ENCODE results near the gene CAMK4. TPM values are rescaled to one million over a fixed set of nuclear protein-coding genes. Genes with fewer than 3 reads are reported as not detected.

The CAMK4 gene
- total RNA-seq, 1 donor from 2014 or later: 2.2 TPM

DNA sequence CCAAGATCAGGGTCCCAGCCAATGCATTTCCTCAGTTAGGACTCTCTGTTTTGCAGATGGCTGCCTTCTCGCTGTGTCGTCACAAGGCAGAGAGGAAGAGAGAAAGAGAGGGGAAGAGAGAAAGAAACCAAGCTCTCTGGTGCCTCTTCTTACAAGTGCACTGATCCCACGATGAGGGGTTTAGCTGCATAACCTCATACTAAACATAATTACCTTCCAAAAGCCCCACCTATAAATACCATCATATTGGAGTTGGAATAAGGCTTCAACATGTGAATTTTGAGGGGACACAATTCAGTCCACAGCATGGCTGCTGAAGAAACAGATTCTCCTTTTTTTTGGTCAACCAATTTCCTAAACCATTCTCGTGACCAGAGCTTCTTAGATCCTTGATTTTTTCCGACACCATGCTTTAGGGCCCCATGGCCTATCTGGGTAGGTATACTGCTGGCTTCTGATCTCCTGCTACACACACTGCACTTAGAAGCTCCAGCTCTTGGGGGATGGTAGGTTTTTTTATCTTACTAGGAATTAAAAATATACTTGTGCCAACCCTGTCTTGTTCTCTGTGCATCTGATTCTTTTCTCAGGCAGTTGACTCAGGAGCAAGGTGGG, 5.1 kb downstream of the CAMK4 start:
- no peak for DNase-seq (ENCODE audit: low read depth, low spot score)

DNA sequence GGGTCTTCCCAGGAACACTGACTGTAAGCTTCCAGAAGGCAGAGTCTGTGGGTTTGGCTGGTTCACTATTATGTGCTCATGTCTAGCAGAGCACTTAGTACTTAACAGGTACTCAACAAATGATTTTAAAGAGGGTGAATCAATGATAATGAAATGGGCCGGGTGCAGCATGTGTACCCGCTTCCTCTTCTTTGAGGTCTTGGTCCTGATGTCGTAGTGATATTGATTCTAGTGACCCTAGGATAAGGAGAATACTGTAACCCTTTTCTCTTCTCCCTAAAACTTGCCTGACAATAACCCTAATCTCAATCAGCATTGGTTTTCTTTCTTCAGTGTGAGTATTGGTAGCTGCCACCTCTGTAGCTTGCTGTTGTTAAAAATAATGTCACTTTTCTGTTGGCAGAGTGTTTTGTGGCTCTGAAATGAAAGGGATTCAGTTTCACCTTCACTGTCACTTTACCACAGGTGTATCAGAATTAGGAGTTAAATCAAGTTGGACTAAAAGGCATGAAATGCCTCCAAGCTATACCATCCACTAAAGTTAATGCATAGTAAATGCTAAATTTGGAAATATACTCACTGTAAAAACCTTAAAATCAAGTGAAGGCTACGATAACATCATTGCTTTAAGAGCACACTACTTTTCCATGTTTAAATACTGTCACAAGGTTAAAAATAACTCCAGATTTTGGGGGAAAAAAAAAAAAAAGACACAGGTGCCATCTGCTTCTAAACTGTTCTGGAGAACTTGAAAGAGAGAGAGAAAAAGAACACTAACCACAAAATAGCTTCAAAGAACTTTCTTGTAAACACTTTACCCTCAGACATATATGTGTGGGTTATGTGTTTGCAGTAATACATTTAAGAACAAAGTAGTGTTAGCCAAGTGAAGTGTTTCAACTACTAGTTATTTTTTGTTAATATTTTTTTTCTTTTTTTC, 6.0 kb downstream of the CAMK4 start:
- no peak for DNase-seq (ENCODE audit: low read depth, low spot score)

DNA sequence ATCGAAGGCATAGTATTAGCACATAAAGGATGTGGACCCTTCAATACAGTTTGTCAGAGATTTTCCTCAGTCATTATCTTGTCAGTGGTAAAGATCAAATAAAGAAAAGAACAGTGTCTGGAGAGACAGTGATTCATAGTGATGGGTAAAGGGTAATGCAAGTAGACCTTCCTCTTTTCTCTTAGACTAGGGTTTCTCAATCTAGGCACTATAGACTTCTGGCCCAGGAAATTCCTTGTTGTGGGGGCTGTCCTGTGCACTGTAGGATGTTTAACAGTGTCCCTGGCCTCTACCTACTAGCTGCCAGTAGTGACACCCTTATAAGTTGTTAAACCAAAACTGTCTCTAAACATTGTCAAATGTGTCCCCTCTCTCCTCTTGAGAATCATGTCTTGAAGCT, 6.9 kb downstream of the CAMK4 start:
- DNase-seq (ENCODE audit: low read depth, low spot score): no peak

DNA sequence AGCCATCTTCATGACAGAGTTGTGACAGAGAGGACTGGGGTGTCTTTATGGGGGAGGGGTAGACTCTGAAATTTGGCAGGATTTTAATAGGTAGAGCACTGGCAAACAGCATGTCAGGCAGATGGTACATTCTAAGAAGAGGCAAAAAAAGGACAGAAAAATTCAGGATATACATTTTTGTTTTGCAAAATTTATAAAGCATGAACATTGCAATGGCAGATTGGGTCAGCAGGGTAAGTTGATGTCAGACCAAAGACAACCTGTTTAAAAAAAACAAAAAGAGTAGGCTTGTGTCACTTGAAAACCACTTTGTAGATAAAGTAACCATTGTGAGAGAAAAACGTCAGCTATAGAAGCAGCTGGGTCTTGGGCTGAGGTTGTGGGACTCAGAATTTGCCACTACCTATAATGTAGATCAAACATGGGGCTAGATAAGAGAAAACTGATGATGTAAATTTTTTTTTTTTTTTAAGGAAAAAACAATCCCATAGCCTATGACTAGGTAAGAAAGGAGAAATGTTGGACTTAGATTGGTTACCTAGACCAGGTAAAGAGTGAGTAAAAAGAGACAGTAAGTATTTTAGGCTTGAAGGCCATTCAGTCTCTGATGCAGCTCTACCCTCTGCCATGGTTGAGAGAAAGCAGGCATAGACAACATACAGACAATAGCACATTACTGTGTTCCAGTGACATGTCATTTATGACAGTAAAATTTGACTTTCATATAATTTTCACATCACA, 8.3 kb downstream of the CAMK4 start:
- no peak for DNase-seq (ENCODE audit: low read depth, low spot score)

DNA sequence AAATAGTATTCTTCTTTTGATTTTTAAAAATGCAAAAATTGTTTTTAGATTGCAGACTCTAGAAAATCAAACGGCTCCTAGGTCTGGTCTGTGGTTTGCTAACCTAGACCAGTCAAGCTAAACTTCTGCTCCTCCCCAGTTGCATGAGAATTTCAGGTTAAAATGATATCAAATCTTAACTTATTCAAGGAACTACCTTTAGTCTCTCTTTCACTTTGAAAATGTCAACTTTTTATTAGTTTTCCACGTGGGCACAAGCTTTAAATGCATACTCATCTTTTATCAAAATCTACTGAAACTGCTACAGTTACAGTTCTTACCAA, 8.8 kb downstream of the CAMK4 start:
- no peak for DNase-seq (ENCODE audit: low read depth, low spot score)

DNA sequence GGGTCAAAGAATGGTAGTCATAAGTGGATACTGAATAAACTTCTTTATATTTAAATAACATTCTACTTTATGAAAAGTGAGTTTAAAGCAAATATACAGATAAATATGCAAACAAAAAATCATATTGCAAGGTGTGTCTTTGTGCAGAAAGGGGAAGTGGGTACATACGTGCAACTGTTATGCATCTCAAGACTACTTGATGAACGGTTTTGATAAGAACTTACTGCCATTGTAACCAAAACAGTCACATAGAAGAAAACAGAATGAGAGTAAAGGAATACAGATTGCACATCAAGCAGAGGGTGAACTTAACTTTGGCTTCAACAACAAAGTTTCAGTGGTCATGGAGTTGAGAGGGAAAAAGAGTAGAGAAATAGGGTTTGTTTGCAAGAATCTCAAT, 9.9 kb downstream of the CAMK4 start:
- DNase-seq (ENCODE audit: low read depth, low spot score): no peak

DNA sequence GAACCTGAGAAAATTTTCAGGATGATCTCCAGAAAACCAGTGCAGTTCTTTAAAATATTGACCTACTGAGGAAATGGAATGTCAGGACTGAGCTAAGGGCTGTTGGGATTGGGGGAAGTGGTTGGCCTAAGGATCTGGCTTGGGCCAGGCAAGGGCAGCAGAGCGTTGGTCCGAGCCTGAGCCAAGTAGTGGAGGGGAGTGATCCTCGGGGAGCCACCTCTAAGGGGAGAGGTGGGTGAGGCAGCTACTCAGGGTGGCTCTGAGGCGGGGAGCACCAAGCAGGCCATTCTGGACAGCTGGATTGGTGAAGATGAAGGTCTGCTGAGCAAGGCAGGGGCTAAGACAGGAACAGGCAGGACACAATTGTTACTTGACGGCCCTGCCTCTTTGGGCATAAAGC, 11.5 kb downstream of the CAMK4 start:
- no peak for DNase-seq (ENCODE audit: low read depth, low spot score)

DNA sequence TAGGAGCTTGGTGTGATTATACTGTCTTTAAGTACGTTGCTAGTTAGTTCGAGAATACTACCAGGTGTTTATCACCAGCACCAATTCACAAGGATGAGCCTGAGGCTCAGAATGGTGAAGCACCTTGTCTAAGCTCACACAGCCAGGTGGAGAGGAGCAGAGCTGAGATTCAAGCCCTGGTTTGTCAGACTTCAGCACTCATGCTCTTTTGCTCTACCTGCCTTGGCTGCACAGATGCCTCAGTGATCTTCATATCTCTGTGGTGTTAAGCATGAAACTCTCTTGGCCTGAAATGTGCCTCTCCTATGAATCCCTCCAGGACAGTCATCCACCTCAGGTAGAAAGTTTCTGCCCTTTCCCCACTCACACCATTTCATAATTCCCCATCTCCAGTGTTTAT, 12.2 kb downstream of the CAMK4 start:
- no peak for DNase-seq (ENCODE audit: low read depth, low spot score)

DNA sequence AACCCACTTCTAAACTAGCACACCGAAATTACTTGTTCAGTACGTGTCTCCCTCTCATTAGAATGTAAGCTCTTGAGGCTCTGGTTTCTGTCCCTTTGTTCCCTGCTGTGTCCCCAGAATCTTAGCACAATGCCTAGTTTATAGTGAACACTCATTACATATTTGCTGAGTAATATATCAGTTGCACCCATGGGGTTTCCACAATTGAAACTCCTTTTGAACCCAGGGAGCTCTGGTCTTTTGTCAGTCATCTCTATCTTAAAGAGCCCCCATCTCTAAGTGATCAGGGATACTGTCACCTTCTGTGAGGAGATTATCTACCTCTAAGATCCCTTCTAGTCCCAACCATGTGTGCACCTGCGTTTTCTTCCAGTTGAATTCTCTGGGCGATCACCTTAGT, 12.8 kb downstream of the CAMK4 start:
- no peak for DNase-seq (ENCODE audit: low read depth, low spot score)

DNA sequence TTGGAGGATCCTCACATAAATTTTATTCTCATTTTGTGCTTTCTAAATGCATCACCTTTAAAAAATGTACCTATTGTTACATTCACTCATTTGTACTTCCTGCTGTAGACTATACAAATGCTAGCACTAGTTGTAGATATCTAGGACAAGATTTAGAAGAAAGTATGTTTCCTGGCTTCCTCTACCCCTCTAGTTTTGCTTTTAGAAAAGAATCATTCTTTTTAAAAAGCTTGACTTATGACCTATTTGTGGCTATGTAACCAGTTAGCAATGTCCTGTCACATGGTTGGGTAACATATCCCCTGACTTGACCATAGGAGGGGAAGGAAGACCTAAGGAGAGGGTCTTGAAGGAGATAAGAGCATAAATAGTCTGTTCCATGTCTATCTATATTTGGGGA, 13.3 kb downstream of the CAMK4 start:
- DNase-seq (ENCODE audit: low read depth, low spot score): no peak

DNA sequence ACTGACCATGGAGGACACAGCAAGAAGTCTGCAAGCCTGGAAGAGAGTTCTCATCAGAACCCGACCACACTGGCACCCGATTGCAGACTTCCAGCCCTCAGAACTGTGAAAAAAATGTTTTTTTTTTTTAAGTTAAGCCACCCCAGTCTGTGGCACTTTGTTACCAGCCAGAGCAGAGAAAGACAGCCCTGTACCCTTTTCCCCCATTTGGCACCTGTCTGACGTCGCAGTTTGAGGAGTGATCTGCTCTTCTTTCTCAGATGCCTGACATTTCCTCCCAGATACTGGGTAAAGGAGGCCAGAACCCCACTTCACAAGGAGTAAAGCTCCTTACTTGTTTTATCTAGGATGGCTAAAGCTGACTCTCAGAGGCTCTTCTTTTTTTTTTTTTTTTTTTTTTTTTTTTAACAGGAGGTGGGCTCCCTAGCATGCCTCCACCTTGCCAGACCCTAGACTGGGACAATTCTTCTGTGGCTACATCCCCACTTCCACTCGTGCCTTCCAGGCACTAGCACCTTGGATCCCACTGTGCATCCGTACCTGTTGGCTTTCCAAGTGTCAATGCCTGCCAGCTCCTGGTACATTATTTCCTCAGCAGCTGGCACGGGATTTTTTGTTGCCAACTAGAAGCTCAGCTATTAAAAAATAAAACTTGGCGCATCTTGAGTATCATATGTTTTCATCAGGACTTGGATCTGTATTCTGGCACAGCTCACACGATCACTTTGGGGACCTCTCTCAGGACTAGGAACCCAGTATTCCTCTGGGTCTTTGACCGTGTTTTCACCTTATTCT, 14.4 kb downstream of the CAMK4 start:
- no peak for DNase-seq (ENCODE audit: low read depth, low spot score)

DNA sequence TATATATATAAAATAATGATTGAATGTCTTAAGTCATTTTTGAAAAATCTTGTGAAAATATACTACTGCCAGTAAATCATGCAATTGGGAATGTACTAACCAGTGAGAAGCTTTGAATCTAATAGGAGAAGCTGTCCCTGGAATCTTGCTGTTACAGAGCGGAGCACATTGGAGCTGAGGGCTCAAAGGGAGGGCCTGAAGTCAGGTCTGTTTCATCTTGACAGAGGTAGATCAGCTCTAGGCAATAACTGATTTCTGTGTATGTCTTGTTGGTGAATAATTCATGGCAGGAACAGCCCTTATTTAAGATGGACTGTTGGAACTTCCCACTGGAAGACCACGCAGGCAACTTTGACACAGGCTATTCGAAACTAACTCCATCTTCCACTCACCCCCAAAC, 17.5 kb downstream of the CAMK4 start:
- no peak for DNase-seq (ENCODE audit: low read depth, low spot score)

DNA sequence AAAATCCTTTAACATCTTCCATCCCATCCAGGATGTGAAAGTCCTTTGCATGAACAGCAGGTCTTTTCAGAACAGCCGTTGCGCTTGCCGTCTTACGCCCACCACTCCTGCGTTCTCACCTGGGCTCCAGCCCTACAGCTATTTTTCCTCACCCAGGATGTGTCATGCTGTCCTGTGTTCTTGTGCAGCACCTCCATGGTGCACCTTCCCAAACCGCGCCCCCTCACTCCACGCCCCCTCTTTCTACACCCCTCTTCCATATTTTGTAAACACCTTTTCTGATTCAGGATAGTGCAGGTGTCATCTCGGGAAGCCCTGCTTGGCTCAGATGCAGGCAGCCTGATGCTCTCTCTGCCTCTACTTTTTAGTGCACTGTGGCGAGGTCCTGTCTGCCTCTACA, 18.4 kb downstream of the CAMK4 start:
- no peak for DNase-seq (ENCODE audit: low read depth, low spot score)

DNA sequence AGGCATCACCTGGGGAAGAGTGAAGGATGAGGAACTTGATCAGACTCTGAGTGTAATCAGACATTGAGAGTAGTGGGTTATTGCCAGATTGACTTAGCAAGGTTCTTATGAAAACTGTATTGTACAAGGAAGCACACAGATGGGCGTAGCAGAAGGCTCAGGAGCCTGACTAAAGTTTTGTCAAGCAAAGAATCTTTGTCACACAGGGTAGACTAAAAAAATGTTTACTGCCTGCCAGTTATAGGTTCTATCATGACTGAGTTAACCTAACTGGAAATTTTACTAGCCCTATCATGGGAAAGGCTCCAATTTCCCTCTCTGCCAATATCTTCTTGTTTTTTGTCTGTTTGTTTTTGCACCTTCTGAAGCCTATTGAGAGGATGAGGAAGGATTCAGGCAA, 19.1 kb downstream of the CAMK4 start:
- DNase-seq (ENCODE audit: low read depth, low spot score): no peak

DNA sequence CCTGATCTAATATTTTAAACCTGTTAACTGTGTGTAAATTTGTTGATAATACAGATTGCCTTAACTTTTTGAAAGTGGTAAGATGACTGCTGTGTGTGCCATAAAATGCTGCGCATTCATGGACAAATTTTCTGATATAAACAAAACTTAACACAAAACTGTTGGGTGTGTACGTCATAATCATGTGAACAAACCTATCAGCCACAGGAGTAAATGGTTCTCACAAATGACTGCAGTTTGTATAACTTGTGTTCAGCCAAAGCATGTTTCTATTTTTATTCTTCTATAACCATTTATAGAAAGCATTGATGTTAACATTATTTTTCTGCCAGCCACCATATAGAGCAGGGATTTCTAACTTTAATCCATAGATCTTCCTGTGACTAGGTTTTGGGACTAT, 21.5 kb downstream of the CAMK4 start:
- no peak for DNase-seq (ENCODE audit: low read depth, low spot score)

DNA sequence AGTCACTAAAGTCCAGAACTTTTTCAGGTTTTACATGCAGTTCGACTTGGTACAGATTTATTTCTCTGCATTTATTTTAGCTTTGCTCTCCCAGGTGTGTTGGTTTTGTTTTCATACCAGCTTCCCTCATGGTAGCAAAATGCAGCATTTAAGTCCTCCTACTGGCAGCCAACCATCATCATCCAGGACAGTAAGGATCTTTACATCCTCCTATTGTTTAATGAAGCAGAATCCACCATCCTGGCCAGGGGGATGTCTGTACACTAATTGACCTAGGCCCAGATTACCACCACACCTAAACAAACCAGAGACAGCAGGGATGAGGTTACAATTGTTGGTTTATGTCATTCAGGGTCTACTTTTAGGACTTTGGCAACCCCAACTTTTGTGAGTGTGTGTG, 22.3 kb downstream of the CAMK4 start:
- DNase-seq (ENCODE audit: low read depth, low spot score): no peak

DNA sequence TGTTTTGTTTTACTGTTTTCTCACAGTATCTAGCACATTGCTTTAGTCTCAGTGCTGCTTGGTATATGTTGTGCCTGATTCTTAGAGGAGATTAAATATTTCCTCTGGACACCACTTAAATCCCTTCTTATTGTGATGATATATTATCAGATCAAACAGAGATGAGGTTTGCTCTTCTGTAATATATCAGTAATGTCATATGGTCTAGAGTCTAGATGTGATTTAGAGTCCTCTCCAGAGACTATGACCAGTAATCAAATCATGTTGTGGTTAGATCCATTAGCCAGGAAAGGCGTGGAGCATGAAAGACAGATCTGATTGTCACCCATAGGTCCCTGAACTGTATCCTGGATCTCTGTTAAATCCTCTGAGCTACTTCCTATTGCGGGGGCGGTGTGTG, 24.4 kb downstream of the CAMK4 start:
- no peak for DNase-seq (ENCODE audit: low read depth, low spot score)

DNA sequence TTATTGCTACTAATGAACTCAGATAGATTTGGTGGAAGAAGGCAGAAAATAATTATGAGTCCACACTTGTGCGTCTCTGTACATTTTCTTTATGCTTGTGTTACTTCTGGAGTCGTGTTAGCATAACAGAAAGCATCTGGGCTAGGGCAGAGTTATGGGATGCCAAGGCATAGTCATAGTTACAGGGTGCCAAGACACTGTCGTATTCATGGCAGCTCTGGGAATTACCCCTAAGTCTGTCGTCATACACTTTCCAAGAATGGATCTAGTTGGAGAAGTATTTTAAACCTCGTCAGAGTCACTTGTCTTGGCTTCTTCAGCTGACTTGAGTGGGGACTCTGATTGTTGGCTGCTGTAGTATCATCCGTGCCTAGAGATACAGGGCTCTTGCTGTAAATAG, 27.7 kb downstream of the CAMK4 start:
- no peak for DNase-seq (ENCODE audit: low read depth, low spot score)

DNA sequence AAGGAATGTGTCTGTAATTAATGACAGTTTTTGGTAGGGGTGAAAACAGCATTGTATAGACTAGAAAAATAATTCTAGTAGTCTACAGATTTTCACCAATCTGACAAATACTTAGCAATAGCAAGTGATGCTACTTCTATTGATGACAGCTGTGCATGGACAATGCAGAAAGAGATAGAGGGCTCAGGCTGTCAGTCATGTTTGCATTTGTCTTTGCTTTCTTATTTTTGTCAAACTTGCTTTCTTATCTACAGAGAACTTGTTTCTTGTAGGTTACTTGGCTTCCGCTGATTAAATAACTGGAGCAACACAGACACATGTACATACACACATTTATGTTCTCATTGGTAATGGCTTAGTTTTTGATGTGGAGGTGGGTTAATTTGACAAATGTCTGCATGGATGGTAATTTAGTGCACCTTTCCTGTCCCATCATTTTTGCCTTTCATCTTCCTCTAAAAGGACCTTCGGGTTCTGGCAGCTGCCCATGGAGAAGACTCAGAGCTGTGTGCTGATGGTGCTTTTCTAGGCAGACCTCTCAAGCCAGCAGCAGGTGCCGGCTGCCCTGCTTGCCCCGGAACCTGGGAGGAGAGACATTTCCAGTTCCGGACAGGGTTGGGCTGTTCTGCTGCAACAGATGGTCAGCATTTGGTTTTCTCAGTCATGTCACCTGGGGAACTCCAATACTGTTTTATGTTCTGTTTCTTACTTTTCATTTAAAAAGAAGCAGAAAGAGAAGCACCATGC, 28.8 kb downstream of the CAMK4 start:
- no peak for DNase-seq (ENCODE audit: low read depth, low spot score)

DNA sequence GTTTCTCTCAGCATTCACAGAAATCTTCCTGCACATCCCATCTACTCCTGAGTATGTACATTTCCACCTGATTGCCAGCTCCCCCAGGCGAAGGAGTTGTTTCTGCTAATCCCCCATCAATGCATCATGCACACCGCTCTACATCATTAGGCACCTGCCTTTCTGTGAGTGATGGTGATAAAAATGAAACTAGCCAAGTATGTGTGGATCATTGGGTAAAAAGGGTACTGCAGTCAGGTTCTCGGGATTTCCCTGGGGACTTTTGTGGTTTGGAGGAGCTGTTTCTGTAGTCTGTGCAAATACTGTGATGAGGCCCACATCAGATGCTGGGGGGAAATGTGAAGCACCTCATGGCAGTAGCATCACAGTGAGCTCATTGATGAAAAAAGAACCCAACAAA, 30.4 kb downstream of the CAMK4 start:
- DNase-seq (ENCODE audit: low read depth, low spot score): no peak

DNA sequence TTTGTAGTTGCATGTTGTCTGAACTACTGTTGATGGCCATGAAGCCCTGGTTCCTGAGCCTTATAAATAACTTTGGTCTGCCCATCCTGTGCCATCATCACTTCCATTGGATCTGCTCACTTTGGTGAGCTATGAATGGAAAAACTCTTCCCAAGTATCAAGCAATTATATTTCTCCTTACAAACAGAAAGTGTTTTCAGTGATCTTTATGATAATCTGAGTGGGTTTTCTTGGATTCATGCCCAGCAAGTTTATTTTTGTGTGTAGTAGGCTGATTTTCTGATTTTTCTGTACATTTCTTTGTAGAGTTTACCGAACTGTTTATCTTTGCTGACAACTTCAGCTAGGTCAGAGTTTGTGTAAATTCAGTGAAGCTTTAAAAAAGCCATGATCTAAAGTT, 31.0 kb downstream of the CAMK4 start:
- DNase-seq (ENCODE audit: low read depth, low spot score): no peak
